Neural progenitor cell (in vitro differentiated cells): ENCODE data around the gene CD44. TPM values are rescaled to one million over a fixed set of nuclear protein-coding genes. Genes with fewer than 3 reads are reported as not detected.

Experiments used
- DNase-seq: peaks from one replicate; pipeline ENCODE4 v3.0.0-alpha.2; 2016; ENCODE audit warnings: low spot score
- H2AFZ ChIP-seq: fragments of 200-600 bp; sonication (generic); replicated peaks from 2 replicates; pipeline ENCODE4 v1.6.1; 2016; ENCODE audit warnings: antibody characterized with exemption
- H3F3A ChIP-seq: fragments of 200-600 bp; sonication (generic); 2 replicates; pipeline ENCODE4 v1.6.1; 2016; ENCODE audit warnings: antibody characterized with exemption, low read depth
- H3K27ac ChIP-seq: fragments of 200-600 bp; sonication (generic); 2 replicates; pipeline ENCODE4 v1.5.1; 2016; ENCODE audit warnings: mild to moderate bottlenecking
- H3K27me3 ChIP-seq: fragments of 200-600 bp; sonication (generic); 2 replicates; pipeline ENCODE4 v1.6.1; 2016; ENCODE audit warnings: mild to moderate bottlenecking, moderate library complexity
- H3K36me3 ChIP-seq: fragments of 200-600 bp; sonication (generic); 2 replicates; pipeline ENCODE4 v1.5.1; 2016
- H3K4me1 ChIP-seq: fragments of 200-600 bp; sonication (generic); 2 replicates; pipeline ENCODE4 v1.6.1; 2016; ENCODE audit warnings: mixed run types
- H3K4me2 ChIP-seq: fragments of 200-600 bp; sonication (generic); 2 replicates; pipeline ENCODE4 v1.6.1; 2016
- H3K4me3 ChIP-seq: fragments of 200-600 bp; sonication (generic); 2 replicates; pipeline ENCODE4 v1.5.1; 2016
- H3K79me2 ChIP-seq: fragments of 200-600 bp; sonication (generic); 2 replicates; pipeline ENCODE4 v1.6.1; 2016; ENCODE audit warnings: low read depth
- H3K9ac ChIP-seq: fragments of 200-600 bp; sonication (generic); 2 replicates; pipeline ENCODE4 v1.6.1; 2016
- H3K9me3 ChIP-seq: fragments of 200-600 bp; sonication (generic); 2 replicates; pipeline ENCODE4 v1.5.1; 2016; ENCODE audit warnings: low read depth
- H4K20me1 ChIP-seq: fragments of 200-600 bp; sonication (generic); 2 replicates; pipeline ENCODE4 v1.6.1; 2016; ENCODE audit warnings: low read depth
- H3K27ac Mint-ChIP-seq: 3 replicates; pipeline ENCODE4 v1.8.0; 2021; ENCODE audit warnings: mixed read lengths
- H3K27me3 Mint-ChIP-seq: 2 replicates; pipeline ENCODE4 v1.8.0; 2022; ENCODE audit warnings: low read depth, mild to moderate bottlenecking, inconsistent platforms, moderate library complexity, mixed read lengths; ENCODE audit not compliant: insufficient read depth
- H3K36me3 Mint-ChIP-seq: 3 replicates; pipeline ENCODE4 v1.8.0; 2021; ENCODE audit warnings: mixed read lengths
- H3K4me1 Mint-ChIP-seq: 3 replicates; pipeline ENCODE4 v1.8.0; 2021; ENCODE audit warnings: mixed read lengths
- H3K4me3 Mint-ChIP-seq: 3 replicates; pipeline ENCODE4 v1.8.0; 2021; ENCODE audit warnings: mild to moderate bottlenecking, moderate library complexity, mixed read lengths
- H3K9me3 Mint-ChIP-seq: 3 replicates; pipeline ENCODE4 v1.8.0; 2020; ENCODE audit warnings: mixed read lengths
- CTCF ChIP-seq: fragments of 200-600 bp; sonication (generic); IDR thresholded peaks from 2 replicates; pipeline ENCODE4 v1.5.1; 2017; ENCODE audit warnings: antibody characterized with exemption, mild to moderate bottlenecking
- EZH2 ChIP-seq: fragments of 200-600 bp; sonication (generic); IDR thresholded peaks from 2 replicates; pipeline ENCODE4 v1.6.1; 2017; ENCODE audit warnings: antibody characterized with exemption, mild to moderate bottlenecking, moderate library complexity
- EZH2phosphoT487 ChIP-seq: fragments of 200-600 bp; sonication (generic); IDR thresholded peaks from 2 replicates; pipeline ENCODE4 v1.6.1; 2017; ENCODE audit warnings: antibody characterized with exemption
- total RNA-seq: library from RNA; depleted of rRNA; stranded (reverse); fragments of >200 nt; gene quantifications from 2 replicates; pipeline ENCODE4 v1.2.3, GENCODE V29; 2015; ENCODE audit warnings: low replicate concordance

Gene CD44
- total RNA-seq, 1 donor from 2014 or later = 1.4 TPM

GRCh38 chr11:35245786-35246185, 106.8 kb downstream of the CD44 start:
- TF ChIP-seq CTCF = no peak
- TF ChIP-seq EZH2phosphoT487 = no peak
- no peak for TF ChIP-seq EZH2
- H3K27ac Mint-ChIP-seq = no peak overlapping the region
- H3F3A ChIP-seq = no peaks in the 10 kb centered on the region
- H3K27me3 ChIP-seq = no peaks in the 10 kb centered on the region
- H3K9me3 Mint-ChIP-seq = peaks cover 8% of the 10 kb centered on the region
- H3K27ac ChIP-seq = no peak overlapping the region
- H3K27me3 Mint-ChIP-seq = peaks cover 2% of the 10 kb centered on the region
- H3K4me3 ChIP-seq = no peak overlapping the region
- no peak overlapping the region for H3K4me3 Mint-ChIP-seq
- H4K20me1 ChIP-seq = no peaks in the 10 kb centered on the region
- no peaks in the 10 kb centered on the region for H3K4me1 ChIP-seq
- no peak for DNase-seq
- H3K9ac ChIP-seq = no peak overlapping the region
- no peaks in the 10 kb centered on the region for H3K9me3 ChIP-seq
- H3K4me1 Mint-ChIP-seq = no peaks in the 10 kb centered on the region
- no peak overlapping the region for H2AFZ ChIP-seq
- no peaks in the 10 kb centered on the region for H3K79me2 ChIP-seq
- no peak overlapping the region for H3K4me2 ChIP-seq
- no peaks in the 10 kb centered on the region for H3K36me3 Mint-ChIP-seq
- H3K36me3 ChIP-seq = no peaks in the 10 kb centered on the region

GRCh38 chr11:35246745-35247144, 107.8 kb downstream of the CD44 start:
- TF ChIP-seq CTCF = no peak
- TF ChIP-seq EZH2 = no peak
- no peak for TF ChIP-seq EZH2phosphoT487
- Mint-ChIP-seq H3K9me3 (peaks cover 8% of the 10 kb centered on the region), H3K4me3 (no peak overlapping the region), H3K4me1 (no peaks in the 10 kb centered on the region), H3K27me3 (peaks cover 2% of the 10 kb centered on the region), H3K27ac (no peak overlapping the region), H3K36me3 (no peaks in the 10 kb centered on the region)
- H4K20me1 ChIP-seq = no peaks in the 10 kb centered on the region
- no peak overlapping the region for H2AFZ ChIP-seq
- no peaks in the 10 kb centered on the region for H3K36me3 ChIP-seq
- no peak overlapping the region for H3K9ac ChIP-seq
- no peak overlapping the region for H3K27ac ChIP-seq
- H3K9me3 ChIP-seq = no peaks in the 10 kb centered on the region
- no peak overlapping the region for H3K4me3 ChIP-seq
- H3K79me2 ChIP-seq = no peaks in the 10 kb centered on the region
- no peak for DNase-seq
- H3F3A ChIP-seq = no peaks in the 10 kb centered on the region
- H3K4me1 ChIP-seq = no peaks in the 10 kb centered on the region
- no peaks in the 10 kb centered on the region for H3K27me3 ChIP-seq
- no peak overlapping the region for H3K4me2 ChIP-seq

- Histone ChIP-seq H3K4me1 (no peaks in the 10 kb centered on the region), H4K20me1 (no peaks in the 10 kb centered on the region), H3K36me3 (no peaks in the 10 kb centered on the region), H3K27ac (no peak overlapping the region), H3K27me3 (no peaks in the 10 kb centered on the region), H3K4me3 (no peak overlapping the region), H3K9ac (no peak overlapping the region), H2AFZ (no peak overlapping the region), H3F3A (no peaks in the 10 kb centered on the region), H3K4me2 (no peak overlapping the region), H3K9me3 (no peaks in the 10 kb centered on the region), H3K79me2 (no peaks in the 10 kb centered on the region)
- Mint-ChIP-seq H3K4me1 (no peaks in the 10 kb centered on the region), H3K36me3 (no peaks in the 10 kb centered on the region), H3K27ac (no peak overlapping the region), H3K9me3 (peaks cover 8% of the 10 kb centered on the region), H3K4me3 (no peak overlapping the region), H3K27me3 (peaks cover 2% of the 10 kb centered on the region)
- DNase-seq = no peak
- no peak for TF ChIP-seq CTCF
- TF ChIP-seq EZH2phosphoT487 = no peak
- TF ChIP-seq EZH2 = no peak
Measured at GRCh38 chr11:35247428-35247827, 108.5 kb downstream of the CD44 start.

- DNase-seq = no peak
- Histone ChIP-seq H3K9ac (no peak overlapping the region), H3F3A (no peaks in the 10 kb centered on the region), H3K27me3 (no peaks in the 10 kb centered on the region), H2AFZ (no peak overlapping the region), H3K4me3 (no peak overlapping the region), H3K4me2 (no peak overlapping the region), H3K4me1 (no peaks in the 10 kb centered on the region), H4K20me1 (no peaks in the 10 kb centered on the region), H3K79me2 (no peaks in the 10 kb centered on the region), H3K27ac (no peak overlapping the region), H3K36me3 (no peaks in the 10 kb centered on the region), H3K9me3 (no peaks in the 10 kb centered on the region)
- Mint-ChIP-seq H3K4me3 (no peak overlapping the region), H3K27ac (no peak overlapping the region), H3K4me1 (no peaks in the 10 kb centered on the region), H3K27me3 (peaks cover 2% of the 10 kb centered on the region), H3K9me3 (peaks cover 8% of the 10 kb centered on the region), H3K36me3 (no peaks in the 10 kb centered on the region)
- TF ChIP-seq CTCF (no peak), EZH2 (no peak), EZH2phosphoT487 (no peak)
Measured at GRCh38 chr11:35247863-35248262, 108.9 kb downstream of the CD44 start.
